GM19467 (cell line): ENCODE measurements around the gene ENTHD1.

Experiments
- ATAC-seq: cut with Tn5 transposase; IDR thresholded peaks from one replicate; pipeline ENCODE4 v1.9.1; 2021; ENCODE audit warnings: mild to moderate bottlenecking, moderate library complexity; ENCODE audit not compliant: unreplicated experiment

Gene ENTHD1

GRCh38 chr22:39718921-39719475 lies 174.6 kb downstream of the ENTHD1 start:
- ATAC-seq, result no peak

- ATAC-seq, result no peak
These were observed 175.4 kb downstream of the ENTHD1 start for GRCh38 chr22:39718206-39718605.

GRCh38 chr22:39717099-39717498 lies 176.5 kb downstream of the ENTHD1 start:
- ATAC-seq, result no peak

GRCh38 chr22:39716534-39716933 lies 177.0 kb downstream of the ENTHD1 start:
- no peak for ATAC-seq

GRCh38 chr22:39715778-39716495 lies 177.6 kb downstream of the ENTHD1 start:
- no peak for ATAC-seq

GRCh38 chr22:39714321-39714720 lies 179.2 kb downstream of the ENTHD1 start:
- ATAC-seq, result no peak

- ATAC-seq, result no peak
These were observed 179.7 kb downstream of the ENTHD1 start for GRCh38 chr22:39713799-39714290.

- ATAC-seq, result no peak
These were observed 180.6 kb downstream of the ENTHD1 start for GRCh38 chr22:39712751-39713525.

GRCh38 chr22:39712081-39712480 lies 181.5 kb downstream of the ENTHD1 start:
- ATAC-seq, result no peak

GRCh38 chr22:39710380-39711150 lies 183.0 kb downstream of the ENTHD1 start:
- no peak for ATAC-seq

- ATAC-seq, result no peak
These were observed 185.7 kb downstream of the ENTHD1 start for GRCh38 chr22:39707816-39708215.

GRCh38 chr22:39707351-39707750 lies 186.2 kb downstream of the ENTHD1 start:
- ATAC-seq, result no peak

- no peak for ATAC-seq
These were observed 187.0 kb downstream of the ENTHD1 start for GRCh38 chr22:39706376-39707140.

GRCh38 chr22:39705386-39705785 lies 188.2 kb downstream of the ENTHD1 start:
- ATAC-seq, result no peak

- no peak for ATAC-seq
These were observed 189.5 kb downstream of the ENTHD1 start for GRCh38 chr22:39703928-39704639.

GRCh38 chr22:39703091-39703490 lies 190.5 kb downstream of the ENTHD1 start:
- ATAC-seq, result no peak

- no peak for ATAC-seq
These were observed 193.0 kb downstream of the ENTHD1 start for GRCh38 chr22:39700565-39700964.

- no peak for ATAC-seq
These were observed 193.8 kb downstream of the ENTHD1 start for GRCh38 chr22:39699631-39700360.
